DND-41 (cell line): ENCODE data around the gene ROCK2.

Source experiments
- ATAC-seq: fragments of 200-7000 bp; cut with Tn5 transposase; 3 replicates; pipeline ENCODE4 v1.9.1; 2021; ENCODE audit warnings: low read depth; ENCODE audit not compliant: insufficient read depth
- DNase-seq: peaks from one replicate; pipeline ENCODE4 v3.0.0-alpha.2; 2020
- H2AFZ ChIP-seq: 2 replicates; pipeline ENCODE4 v1.6.0; 2012; ENCODE audit warnings: low read depth, low read length
- H3K27ac ChIP-seq: 2 replicates; pipeline ENCODE4 v1.5.1; 2012; ENCODE audit warnings: low read length, inconsistent platforms
- H3K27me3 ChIP-seq: fragments of 200-600 bp; sonication (generic); 2 replicates; pipeline ENCODE4 v1.6.0; 2012; ENCODE audit warnings: low read length, mild to moderate bottlenecking, inconsistent platforms; ENCODE audit not compliant: insufficient read depth, poor library complexity
- H3K36me3 ChIP-seq: 2 replicates; pipeline ENCODE4 v1.5.1; 2012; ENCODE audit warnings: low read length, inconsistent platforms; ENCODE audit not compliant: insufficient read depth
- H3K4me1 ChIP-seq: 2 replicates; pipeline ENCODE4 v1.5.1; 2012; ENCODE audit warnings: mild to moderate bottlenecking, low read length; ENCODE audit not compliant: insufficient read depth
- H3K4me2 ChIP-seq: 2 replicates; pipeline ENCODE4 v1.6.0; 2012; ENCODE audit warnings: mild to moderate bottlenecking, moderate library complexity, low read length, inconsistent platforms; ENCODE audit not compliant: insufficient read depth
- H3K4me3 ChIP-seq, 2 experiments: fragments of 200-600 bp in 1 of 2; shearing (Covaris generic) in 1 of 2; 2 replicates each; pipeline ENCODE4 v1.5.1; 2012 to 2016; ENCODE audit warnings: inconsistent platforms in 2 of 2, low read length in 2 of 2, mild to moderate bottlenecking in 2 of 2, low read depth in 1 of 2, moderate library complexity in 1 of 2
- H3K79me2 ChIP-seq: 2 replicates; pipeline ENCODE4 v1.6.0; 2012; ENCODE audit warnings: low read length, inconsistent platforms; ENCODE audit not compliant: insufficient read depth
- H3K9ac ChIP-seq: 2 replicates; pipeline ENCODE4 v1.6.0; 2012; ENCODE audit warnings: low read depth, mild to moderate bottlenecking, inconsistent platforms, low read length, moderate library complexity
- H3K9me3 ChIP-seq: 2 replicates; pipeline ENCODE4 v1.5.1; 2012; ENCODE audit warnings: low read length, moderate library complexity, mild to moderate bottlenecking, inconsistent platforms; ENCODE audit not compliant: insufficient read depth, severe bottlenecking
- H4K20me1 ChIP-seq: 2 replicates; pipeline ENCODE4 v1.6.0; 2012; ENCODE audit warnings: low read length; ENCODE audit not compliant: insufficient read depth
- CTCF ChIP-seq: IDR thresholded peaks from 2 replicates; pipeline ENCODE4 v1.5.1; 2012; ENCODE audit warnings: borderline replicate concordance, low read length, moderate library complexity, mild to moderate bottlenecking; ENCODE audit not compliant: poor library complexity, severe bottlenecking; ENCODE audit errors: extremely low read depth
- EZH2 ChIP-seq: IDR thresholded peaks from 3 replicates; pipeline ENCODE4 v1.6.1; 2012; ENCODE audit warnings: borderline replicate concordance, low read depth, mild to moderate bottlenecking, moderate library complexity, low read length, inconsistent platforms; ENCODE audit not compliant: severe bottlenecking

Gene ROCK2

GRCh38 chr2:11375025-11375688, 30.7 kb upstream of the ROCK2 start:
- TF ChIP-seq CTCF (no peak), EZH2 (no peak)
- H3K4me3 ChIP-seq, result no peak overlapping the region
- no peaks in the 10 kb centered on the region for H3K36me3 ChIP-seq
- no peaks in the 10 kb centered on the region for H3K9me3 ChIP-seq
- no peak for ATAC-seq
- no peaks in the 10 kb centered on the region for H3K4me1 ChIP-seq
- no peaks in the 10 kb centered on the region for H3K27me3 ChIP-seq
- H3K27ac ChIP-seq, result no peak overlapping the region
- no peak overlapping the region for H3K9ac ChIP-seq
- no peak overlapping the region for H3K4me2 ChIP-seq
- H2AFZ ChIP-seq, result no peak overlapping the region
- H4K20me1 ChIP-seq, result no peaks in the 10 kb centered on the region
- H3K79me2 ChIP-seq, result no peaks in the 10 kb centered on the region
- no peak for DNase-seq

GRCh38 chr2:11373096-11373495, 28.7 kb upstream of the ROCK2 start:
- Histone ChIP-seq H3K27me3 (no peaks in the 10 kb centered on the region), H3K4me1 (no peaks in the 10 kb centered on the region), H3K4me3 (no peak overlapping the region), H3K9ac (no peak overlapping the region), H3K9me3 (no peaks in the 10 kb centered on the region), H2AFZ (no peak overlapping the region), H3K36me3 (no peaks in the 10 kb centered on the region), H4K20me1 (no peaks in the 10 kb centered on the region), H3K4me2 (no peak overlapping the region), H3K79me2 (no peaks in the 10 kb centered on the region), H3K27ac (no peak overlapping the region)
- DNase-seq (no peak), ATAC-seq (no peak)
- no peak for TF ChIP-seq CTCF
- no peak for TF ChIP-seq EZH2

- H3K9me3 ChIP-seq, result no peaks in the 10 kb centered on the region
- H3K4me2 ChIP-seq, result no peak overlapping the region
- H3K4me1 ChIP-seq, result no peaks in the 10 kb centered on the region
- no peak for ATAC-seq
- TF ChIP-seq CTCF (no peak), EZH2 (no peak)
- no peak overlapping the region for H3K9ac ChIP-seq
- H3K27ac ChIP-seq, result no peak overlapping the region
- DNase-seq, result no peak
- no peaks in the 10 kb centered on the region for H4K20me1 ChIP-seq
- H3K27me3 ChIP-seq, result no peaks in the 10 kb centered on the region
- H3K36me3 ChIP-seq, result no peaks in the 10 kb centered on the region
- no peaks in the 10 kb centered on the region for H3K79me2 ChIP-seq
- no peak overlapping the region for H2AFZ ChIP-seq
- H3K4me3 ChIP-seq, result no peak overlapping the region
Measured at GRCh38 chr2:11371092-11371937, 26.9 kb upstream of the ROCK2 start.
